Peyer's patch (tissue), 4 donors: ENCODE results near the gene HSD17B12.

Source experiments
- POLR2A ChIP-seq, 2 donors: fragments of 450-650 bp; IDR thresholded peaks; one replicate each; pipeline ENCODE4 v1.5.1; 2017; ENCODE audit warnings: antibody characterized with exemption in 2 of 2, mild to moderate bottlenecking in 2 of 2, moderate library complexity in 2 of 2
- TF ChIP-seq, protein P1 (sequence below), 6 experiments: fragments of 450-650 bp in 4 of 6; fragments of 200-600 bp in 2 of 6; sonication (generic) in 1 of 6; IDR thresholded peaks; one replicate each; pipeline ENCODE4 v1.5.1; 2017 to 2019; ENCODE audit warnings: antibody characterized with exemption in 6 of 6, mild to moderate bottlenecking in 3 of 6, moderate library complexity in 1 of 6

DNA sequence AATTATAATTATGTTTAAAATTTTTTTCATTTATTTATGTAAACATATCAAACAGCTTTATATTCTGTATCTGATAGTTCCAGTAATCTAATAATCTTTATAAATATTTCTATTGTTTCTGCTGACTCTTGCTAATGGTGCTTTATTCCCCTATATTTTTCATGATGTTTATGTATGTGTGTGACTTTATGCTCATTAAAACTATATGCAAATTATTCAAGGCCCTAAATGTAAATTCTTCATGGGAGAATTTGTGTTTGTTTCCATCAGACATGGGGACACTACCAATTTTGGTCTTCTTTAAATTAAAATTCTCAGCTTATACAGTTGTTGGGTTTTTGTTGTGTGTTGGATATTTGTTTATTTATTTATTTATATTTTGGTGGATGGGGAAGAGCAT lies 186.4 kb downstream of the HSD17B12 start:
- TF ChIP-seq, protein P1, sequence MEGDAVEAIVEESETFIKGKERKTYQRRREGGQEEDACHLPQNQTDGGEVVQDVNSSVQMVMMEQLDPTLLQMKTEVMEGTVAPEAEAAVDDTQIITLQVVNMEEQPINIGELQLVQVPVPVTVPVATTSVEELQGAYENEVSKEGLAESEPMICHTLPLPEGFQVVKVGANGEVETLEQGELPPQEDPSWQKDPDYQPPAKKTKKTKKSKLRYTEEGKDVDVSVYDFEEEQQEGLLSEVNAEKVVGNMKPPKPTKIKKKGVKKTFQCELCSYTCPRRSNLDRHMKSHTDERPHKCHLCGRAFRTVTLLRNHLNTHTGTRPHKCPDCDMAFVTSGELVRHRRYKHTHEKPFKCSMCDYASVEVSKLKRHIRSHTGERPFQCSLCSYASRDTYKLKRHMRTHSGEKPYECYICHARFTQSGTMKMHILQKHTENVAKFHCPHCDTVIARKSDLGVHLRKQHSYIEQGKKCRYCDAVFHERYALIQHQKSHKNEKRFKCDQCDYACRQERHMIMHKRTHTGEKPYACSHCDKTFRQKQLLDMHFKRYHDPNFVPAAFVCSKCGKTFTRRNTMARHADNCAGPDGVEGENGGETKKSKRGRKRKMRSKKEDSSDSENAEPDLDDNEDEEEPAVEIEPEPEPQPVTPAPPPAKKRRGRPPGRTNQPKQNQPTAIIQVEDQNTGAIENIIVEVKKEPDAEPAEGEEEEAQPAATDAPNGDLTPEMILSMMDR (IDR thresholded peaks at IDR 0.05), result no peak
- TF ChIP-seq POLR2A (IDR thresholded peaks at IDR 0.05), result no peak
